ENCODE data around the gene MUC4.
"Not testable (repeated sequence)": the region's sequence is repeated elsewhere in the genome, so short reads cannot be mapped to it uniquely, and the experiment has no call there.

The MUC4 gene

DNA sequence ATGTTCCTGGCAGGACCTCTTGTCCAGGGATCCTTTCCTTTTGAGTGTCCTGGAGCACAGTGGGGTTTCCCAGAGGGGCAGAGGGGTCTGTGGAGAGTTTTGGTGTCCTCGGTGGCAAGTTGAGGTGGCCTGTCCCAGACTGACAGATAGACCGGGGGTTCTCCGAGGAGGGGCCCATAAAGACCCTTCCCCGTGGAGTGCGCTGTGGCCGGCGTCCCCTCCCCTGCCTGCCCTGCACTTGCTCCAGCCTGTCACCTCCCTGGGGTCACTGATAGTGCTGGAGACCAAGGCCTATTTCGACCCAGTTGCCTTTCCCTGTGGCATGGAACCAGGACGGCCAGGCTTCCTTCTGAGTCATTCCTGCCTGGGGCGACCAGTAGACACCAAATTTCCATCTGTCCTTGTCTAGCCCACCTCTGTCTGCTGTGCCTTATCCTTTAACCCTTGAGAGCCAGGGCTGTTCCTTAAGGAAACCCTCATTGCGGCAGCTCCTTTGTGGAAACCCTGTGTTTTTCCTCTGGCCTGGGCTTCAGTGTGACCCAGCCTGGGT, 2.9 kb downstream of the MUC4 start:
- TF ChIP-seq, protein P1, sequence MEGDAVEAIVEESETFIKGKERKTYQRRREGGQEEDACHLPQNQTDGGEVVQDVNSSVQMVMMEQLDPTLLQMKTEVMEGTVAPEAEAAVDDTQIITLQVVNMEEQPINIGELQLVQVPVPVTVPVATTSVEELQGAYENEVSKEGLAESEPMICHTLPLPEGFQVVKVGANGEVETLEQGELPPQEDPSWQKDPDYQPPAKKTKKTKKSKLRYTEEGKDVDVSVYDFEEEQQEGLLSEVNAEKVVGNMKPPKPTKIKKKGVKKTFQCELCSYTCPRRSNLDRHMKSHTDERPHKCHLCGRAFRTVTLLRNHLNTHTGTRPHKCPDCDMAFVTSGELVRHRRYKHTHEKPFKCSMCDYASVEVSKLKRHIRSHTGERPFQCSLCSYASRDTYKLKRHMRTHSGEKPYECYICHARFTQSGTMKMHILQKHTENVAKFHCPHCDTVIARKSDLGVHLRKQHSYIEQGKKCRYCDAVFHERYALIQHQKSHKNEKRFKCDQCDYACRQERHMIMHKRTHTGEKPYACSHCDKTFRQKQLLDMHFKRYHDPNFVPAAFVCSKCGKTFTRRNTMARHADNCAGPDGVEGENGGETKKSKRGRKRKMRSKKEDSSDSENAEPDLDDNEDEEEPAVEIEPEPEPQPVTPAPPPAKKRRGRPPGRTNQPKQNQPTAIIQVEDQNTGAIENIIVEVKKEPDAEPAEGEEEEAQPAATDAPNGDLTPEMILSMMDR (IDR thresholded peaks at IDR 0.05; ENCODE audit: control extremely low read depth, extremely low read depth, low read depth, missing control alignments) = no peak
- ChIA-PET CTCF (interaction anchor here (1.2 kb wide), 1 partner anchor 18 kb away, joined by 3 read pairs; no protein-coding TSS in a partner anchor), POLR2A (no interaction called here)
- DNase-seq (ENCODE audit: extremely low spot score) = no peak

DNA sequence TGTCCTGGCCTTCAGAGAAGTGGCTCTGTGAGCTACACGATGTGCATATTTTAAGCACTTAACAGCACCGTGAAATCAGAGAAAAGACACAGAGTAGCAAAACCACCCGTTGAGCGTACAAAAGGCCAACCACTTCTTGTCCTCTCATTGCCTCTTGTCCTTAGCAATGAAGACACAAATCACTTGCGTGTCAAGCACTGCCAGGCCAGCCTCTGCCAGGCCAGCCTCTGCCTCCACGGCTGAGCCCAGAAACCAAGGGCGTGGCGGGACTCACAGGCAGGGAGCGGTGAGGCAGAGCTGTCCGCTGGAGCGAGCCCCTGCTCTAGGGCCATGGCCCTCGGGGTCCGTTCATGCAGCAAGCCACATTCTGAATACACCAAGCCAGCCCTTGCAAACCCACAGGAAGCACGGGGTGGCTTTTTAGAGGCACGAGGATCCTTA, 4.0 kb downstream of the MUC4 start:
- DNase-seq (ENCODE audit: extremely low spot score) = no peak
- ChIA-PET POLR2A (no interaction called here), CTCF (no interaction called here)

DNA sequence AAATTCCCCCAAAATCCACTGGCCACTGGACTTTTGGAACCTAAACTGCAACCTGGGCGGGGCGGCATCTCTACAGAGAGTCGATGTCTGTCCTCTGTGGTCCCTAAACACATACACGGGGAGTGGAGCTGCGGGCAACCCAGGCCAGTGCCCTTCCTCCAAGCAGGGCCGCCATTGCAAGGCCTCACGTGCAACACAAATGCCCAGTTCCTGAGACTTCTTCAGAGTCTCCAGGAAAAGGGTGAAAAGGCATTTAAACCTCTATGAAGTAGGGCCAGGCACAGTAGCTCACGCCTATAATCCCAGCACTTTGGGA, 4.9 kb downstream of the MUC4 start:
- TF ChIP-seq, protein P1 (IDR thresholded peaks at IDR 0.05; ENCODE audit: control extremely low read depth, extremely low read depth, low read depth, missing control alignments) = no peak
- POLR2A ChIA-PET = no interaction called here
- CTCF ChIA-PET = no interaction called here
- no peak for DNase-seq (ENCODE audit: extremely low spot score)

More for the DNA sequence above, 4.0 kb downstream of the MUC4 start:
- TF ChIP-seq, protein P1 (IDR thresholded peaks at IDR 0.05; ENCODE audit: control extremely low read depth, extremely low read depth, low read depth, missing control alignments) = no peak

DNA sequence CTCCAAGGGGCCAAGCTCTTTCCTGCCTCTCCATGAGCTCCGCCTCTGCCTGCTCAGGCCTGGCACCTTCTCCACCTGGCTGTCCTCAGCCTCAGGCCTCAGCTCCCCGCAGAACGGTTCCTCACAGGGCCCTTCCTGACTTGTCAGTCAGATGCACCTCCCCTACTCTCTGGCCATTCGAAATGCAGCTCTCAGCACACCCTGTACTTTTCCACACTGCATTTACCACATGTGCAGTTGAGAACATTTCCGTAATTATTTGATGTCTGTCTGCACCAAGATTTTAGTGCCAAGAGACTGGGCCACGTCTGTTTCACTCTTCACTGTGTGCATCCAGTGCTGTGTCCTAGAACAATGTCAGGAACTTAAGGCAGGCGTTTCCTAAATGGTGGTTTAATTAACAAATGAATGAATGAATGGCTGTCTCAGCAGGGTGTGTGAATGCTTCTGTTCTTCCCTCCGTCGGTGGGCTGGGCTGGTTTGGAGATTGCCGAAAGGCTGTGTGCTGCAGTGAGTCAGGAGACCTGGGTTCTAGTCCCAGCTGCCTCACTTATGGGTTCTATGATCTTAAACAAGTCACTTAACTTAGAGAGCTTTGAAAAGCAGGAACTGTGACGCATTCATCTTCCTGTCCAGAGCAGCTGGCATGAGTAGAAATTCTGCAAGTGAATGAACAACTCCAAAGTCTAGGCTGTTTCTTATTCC, 5.4 kb downstream of the MUC4 start:
- TF ChIP-seq, protein P1 (IDR thresholded peaks at IDR 0.05; ENCODE audit: control extremely low read depth, extremely low read depth, low read depth, missing control alignments) = no peak
- CTCF ChIA-PET = interaction anchor here (0.7 to 1.2 kb wide), 3 partner anchors 9 to 53 kb away, joined by 3 read pairs; no protein-coding TSS in a partner anchor
- DNase-seq (ENCODE audit: extremely low spot score) = no peak
- POLR2A ChIA-PET = no interaction called here

DNA sequence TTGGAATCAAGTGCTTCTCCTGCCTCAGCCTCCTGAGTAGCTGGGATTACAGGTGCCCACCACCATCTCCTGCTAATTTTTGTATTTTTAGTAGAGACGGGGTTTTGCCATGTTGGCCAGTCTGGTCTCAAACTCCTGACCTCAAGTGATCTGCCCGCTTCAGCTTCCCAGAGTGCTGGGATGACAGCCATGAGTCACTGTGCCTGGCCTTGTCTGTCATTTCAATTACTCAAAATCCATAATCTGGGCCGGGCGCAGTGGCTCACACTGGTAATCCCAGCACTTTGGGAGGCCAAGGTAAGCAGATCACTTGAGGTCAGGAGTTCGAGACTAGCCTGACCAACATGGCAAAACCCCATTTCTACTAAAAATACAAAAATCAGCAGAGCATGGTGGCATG, 6.1 kb downstream of the MUC4 start:
- DNase-seq (ENCODE audit: extremely low spot score); POLR2A ChIA-PET: not testable (repeated sequence)
- CTCF ChIA-PET = interaction anchor here (0.7 to 1.2 kb wide), 2 partner anchors 10 to 54 kb away, joined by 3 read pairs; no protein-coding TSS in a partner anchor

DNA sequence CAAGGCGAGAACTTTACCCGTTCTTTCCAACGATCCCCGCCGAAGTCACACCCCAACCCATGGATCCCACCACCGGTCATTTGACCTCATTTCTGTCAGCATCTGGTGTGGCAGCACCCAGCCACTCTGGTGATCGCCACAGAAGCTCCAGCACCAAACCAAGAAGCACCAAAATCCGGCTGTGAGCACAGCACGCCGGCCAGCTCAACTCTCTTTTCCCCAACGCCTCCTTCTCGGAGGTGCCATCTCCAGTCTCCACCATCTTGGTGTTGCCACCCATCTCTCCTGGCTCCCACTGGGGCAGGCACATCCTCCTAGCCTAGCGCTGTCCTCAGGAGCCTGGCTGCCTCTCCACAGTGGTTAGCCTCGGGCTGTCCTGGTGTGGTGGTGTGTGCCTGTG, 6.5 kb downstream of the MUC4 start:
- TF ChIP-seq, protein P1 (IDR thresholded peaks at IDR 0.05; ENCODE audit: control extremely low read depth, extremely low read depth, low read depth, missing control alignments) = no peak
- no peak for DNase-seq (ENCODE audit: extremely low spot score)
- CTCF ChIA-PET = interaction anchor here (1.2 kb wide), 1 partner anchor 54 kb away, joined by 3 read pairs; no protein-coding TSS in a partner anchor
- POLR2A ChIA-PET = no interaction called here

DNA sequence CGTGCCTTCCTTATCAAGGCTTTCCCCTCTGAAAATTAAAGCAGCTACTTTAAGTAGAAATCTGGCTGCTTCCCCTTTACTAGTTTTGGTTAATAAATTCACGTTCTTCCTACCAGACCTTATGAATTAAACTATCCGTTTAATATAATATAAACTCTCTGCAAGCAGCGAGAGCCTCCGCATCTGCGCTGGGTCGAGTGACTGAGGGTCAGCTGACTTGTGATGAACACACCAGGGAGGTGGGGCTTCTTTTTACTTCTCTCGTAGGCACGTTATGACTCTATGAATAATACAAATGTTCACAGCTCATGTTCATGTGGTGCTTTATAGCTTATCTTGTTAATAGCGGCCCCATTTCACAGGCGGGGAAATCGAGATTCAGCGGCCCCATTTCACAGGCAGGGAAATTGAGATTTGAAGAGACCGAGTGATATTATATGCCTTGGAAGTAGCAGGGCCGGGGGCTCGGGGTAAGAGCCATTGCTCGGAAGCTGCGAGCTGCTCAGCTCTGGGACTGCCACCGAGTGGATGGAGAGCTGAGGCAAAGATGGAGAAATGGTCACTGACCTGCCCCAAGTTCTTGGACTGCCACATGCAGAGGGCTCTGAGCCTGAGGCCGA, 8.3 kb downstream of the MUC4 start:
- ChIA-PET POLR2A (no interaction called here), CTCF (interaction anchor here (0.6 kb wide), 1 partner anchor 56 kb away, joined by 3 read pairs; no protein-coding TSS in a partner anchor)
- TF ChIP-seq, protein P1 (IDR thresholded peaks at IDR 0.05; ENCODE audit: control extremely low read depth, extremely low read depth, low read depth, missing control alignments) = no peak
- no peak for DNase-seq (ENCODE audit: extremely low spot score)

All from GM10248 (cell line).